Adipose tissue (tissue), 3 donors: ENCODE measurements around the gene OIP5. TPM values are rescaled to one million over a fixed set of nuclear protein-coding genes. Genes with fewer than 3 reads are reported as not detected.
"Not testable (repeated sequence)": the region's sequence is repeated elsewhere in the genome, so short reads cannot be mapped to it uniquely, and the experiment has no call there.

Source experiments
- H3K27ac ChIP-seq: one replicate; pipeline ENCODE4 v1.5.1; 2013; ENCODE audit warnings: low read depth, low read length
- WGBS, 3 donors: extraction: QIAGEN DNeasy Blood & Tissue Kit; methylation state at CpG; one replicate each; pipeline ENCODE4 v1.1.7; 2013; 5-methylcytosine and 5-hydroxymethylcytosine counted together
- polyA plus RNA-seq, 3 donors: library from polyadenylated mRNA; stranded (reverse); fragments of 200-250 nt; gene quantifications; one replicate each; pipeline ENCODE4 v1.2.3, GENCODE V29; 2013
- donor health status: healthy with polysubstance abuse.
- donor health status: Bipolar disorder and iron deficiency.
- donor health status: healthy.

Gene OIP5
- polyA plus RNA-seq, 3 donors = 0.39 to 0.48 TPM; not detected in 1

- WGBS, 3 donors = 86 to 98% (median 92%) methylated on average over 2 to 3 of the region's 3 CpGs
- no peak overlapping the region for H3K27ac ChIP-seq
Observed at GRCh38 chr15:41278319-41278718, 54.1 kb downstream of the OIP5 start.

GRCh38 chr15:41276831-41277230 lies 55.6 kb downstream of the OIP5 start:
- no peak overlapping the region for H3K27ac ChIP-seq

- WGBS, 3 donors = 87 to 93% (median 91%) methylated on average over 2 of the region's 2 CpGs
- H3K27ac ChIP-seq = no peak overlapping the region
Observed at GRCh38 chr15:41269887-41270286, 62.5 kb downstream of the OIP5 start.

- WGBS, 3 donors = 55 to 77% (median 56%) methylated on average over 6 of the region's 6 CpGs
- H3K27ac ChIP-seq = no peak overlapping the region
Observed at GRCh38 chr15:41263891-41264351, 68.5 kb downstream of the OIP5 start.

- H3K27ac ChIP-seq = no peak overlapping the region
- 91 to 97% (median 96%) methylated on average over 8 of the region's 8 CpGs for WGBS, 3 donors
Observed at GRCh38 chr15:41262571-41262970, 69.8 kb downstream of the OIP5 start.

- 94 to 97% (median 95%) methylated on average over 7 of the region's 7 CpGs for WGBS, 3 donors
- not testable (repeated sequence) for H3K27ac ChIP-seq
Observed at GRCh38 chr15:41260924-41261323, 71.5 kb downstream of the OIP5 start.

GRCh38 chr15:41259546-41260189 lies 72.7 kb downstream of the OIP5 start:
- 55 to 88% (median 76%) methylated on average over 12 of the region's 12 CpGs for WGBS, 3 donors
- no peak overlapping the region for H3K27ac ChIP-seq

Other genes starting within 250 kb of the OIP5 start
- 10 to 100 TPM in 2 of 3 donors, 1 to 10 TPM in 1; 7.5 to 17.5 (median 13.4) TPM for gene INO80, start 216.3 kb downstream of the OIP5 start, polyA plus RNA-seq
- under 1 TPM in 1 of 3 donors, not detected in 2; 0.10 TPM for gene EXD1, start 101.8 kb downstream of the OIP5 start, polyA plus RNA-seq
- gene CHP1, start 101.3 kb downstream of the OIP5 start, polyA plus RNA-seq = 10 to 100 TPM; 38.0 to 71.5 (median 51.8) TPM
- gene NUSAP1, start 290 bp upstream of the OIP5 start, polyA plus RNA-seq = 1 to 10 TPM in 2 of 3 donors, under 1 TPM in 1; 0.95 to 2.0 (median 1.1) TPM
- 10 to 100 TPM; 11.1 to 23.8 (median 16.6) TPM for gene NDUFAF1, start 69.9 kb upstream of the OIP5 start, polyA plus RNA-seq
- 10 to 100 TPM in 2 of 3 donors, 1 to 10 TPM in 1; 7.7 to 22.9 (median 16.3) TPM for gene RTF1, start 84.5 kb upstream of the OIP5 start, polyA plus RNA-seq
- gene ITPKA, start 161.3 kb upstream of the OIP5 start, polyA plus RNA-seq = 1 to 10 TPM in 1 of 3 donors, under 1 TPM in 2; 0.34 to 2.3 (median 0.79) TPM
- gene LTK, start 181.2 kb upstream of the OIP5 start, polyA plus RNA-seq = 1 to 10 TPM in 1 of 3 donors, under 1 TPM in 2; 0.39 to 1.0 (median 0.86) TPM
- gene RPAP1, start 211.7 kb upstream of the OIP5 start, polyA plus RNA-seq = 10 to 100 TPM; 10.9 to 15.7 (median 15.7) TPM
- 10 to 100 TPM; 13.2 to 76.9 (median 17.5) TPM for gene TYRO3, start 226.6 kb upstream of the OIP5 start, polyA plus RNA-seq